GM23338 (cell line): ENCODE data around the gene DESI2. TPM values are rescaled to one million over a fixed set of nuclear protein-coding genes. Genes with fewer than 3 reads are reported as not detected.
A peak's percentile ranks its signal among the peaks of the same experiment; 100 is the strongest.

Experiments
- ATAC-seq: fragments of 200-7000 bp; cut with Tn5 transposase; 3 replicates; pipeline ENCODE4 v1.9.1; 2020
- DNase-seq: peaks from one replicate; pipeline ENCODE4 v3.0.0-alpha.2; 2015; ENCODE audit warnings: low spot score
- H2AFZ ChIP-seq: fragments of 200-600 bp; sonication (generic); 2 replicates; pipeline ENCODE4 v1.8.0; 2016; ENCODE audit warnings: antibody characterized with exemption, mild to moderate bottlenecking, moderate library complexity
- H3F3A ChIP-seq: fragments of 200-600 bp; sonication (generic); replicated peaks from 2 replicates; pipeline ENCODE4 v1.8.0; 2017; ENCODE audit warnings: antibody characterized with exemption, mixed run types, low read depth
- H3K27ac ChIP-seq: fragments of 200-600 bp; sonication (generic); 2 replicates; pipeline ENCODE4 v1.6.1; 2016; ENCODE audit warnings: low read depth
- H3K27me3 ChIP-seq: fragments of 200-600 bp; sonication (generic); 2 replicates; pipeline ENCODE4 v1.8.0; 2016; ENCODE audit warnings: mild to moderate bottlenecking, mixed run types, moderate library complexity; ENCODE audit not compliant: insufficient read depth
- H3K36me3 ChIP-seq: fragments of 200-600 bp; sonication (generic); 2 replicates; pipeline ENCODE4 v1.8.0; 2016; ENCODE audit warnings: mild to moderate bottlenecking; ENCODE audit not compliant: insufficient read depth
- H3K4me1 ChIP-seq: fragments of 200-600 bp; sonication (generic); 2 replicates; pipeline ENCODE4 v1.8.0; 2016; ENCODE audit warnings: mild to moderate bottlenecking, moderate library complexity; ENCODE audit not compliant: insufficient read depth
- H3K4me2 ChIP-seq: fragments of 200-600 bp; sonication (generic); 2 replicates; pipeline ENCODE4 v1.7.1; 2017; ENCODE audit warnings: mixed run types
- H3K4me3 ChIP-seq: fragments of 200-600 bp; sonication (generic); 2 replicates; pipeline ENCODE4 v1.6.1; 2016; ENCODE audit warnings: mixed run types
- H3K79me2 ChIP-seq: fragments of 200-600 bp; sonication (generic); replicated peaks from 2 replicates; pipeline ENCODE4 v1.8.0; 2017; ENCODE audit warnings: mild to moderate bottlenecking; ENCODE audit not compliant: insufficient read depth
- H3K9me2 ChIP-seq: fragments of 200-600 bp; sonication (generic); 2 replicates; pipeline ENCODE4 v1.8.0; 2017; ENCODE audit not compliant: insufficient read depth
- H4K20me1 ChIP-seq: fragments of 200-600 bp; sonication (generic); replicated peaks from 2 replicates; pipeline ENCODE4 v1.8.0; 2017; ENCODE audit warnings: mild to moderate bottlenecking; ENCODE audit not compliant: insufficient read depth
- H3K27ac Mint-ChIP-seq: 2 replicates; pipeline ENCODE4 v1.8.0; 2020; ENCODE audit warnings: inconsistent platforms, mild to moderate bottlenecking, moderate library complexity, mixed read lengths
- H3K27me3 Mint-ChIP-seq: 3 replicates; pipeline ENCODE4 v1.8.0; 2022; ENCODE audit warnings: low read depth, mild to moderate bottlenecking, moderate library complexity, mixed read lengths, inconsistent platforms; ENCODE audit not compliant: insufficient read depth, poor library complexity
- H3K36me3 Mint-ChIP-seq: 3 replicates; pipeline ENCODE4 v1.8.0; 2021; ENCODE audit warnings: low read depth, mild to moderate bottlenecking, inconsistent platforms, moderate library complexity, mixed read lengths
- H3K4me1 Mint-ChIP-seq: 3 replicates; pipeline ENCODE4 v1.8.0; 2020; ENCODE audit warnings: mild to moderate bottlenecking, inconsistent platforms, mixed read lengths
- H3K4me3 Mint-ChIP-seq: 3 replicates; pipeline ENCODE4 v1.8.0; 2021; ENCODE audit warnings: moderate library complexity, mild to moderate bottlenecking, inconsistent platforms, mixed read lengths
- H3K9me3 Mint-ChIP-seq: 3 replicates; pipeline ENCODE4 v1.8.0; 2020; ENCODE audit warnings: moderate library complexity, mild to moderate bottlenecking, inconsistent platforms, mixed read lengths
- CREB1 ChIP-seq: fragments of 250-450 bp; sonication (Bioruptor Pico); IDR thresholded peaks from 2 replicates; pipeline ENCODE4 v1.5.0; 2020; ENCODE audit warnings: low read depth, mild to moderate bottlenecking, moderate library complexity
- EZH2 ChIP-seq: fragments of 200-600 bp; sonication (generic); IDR thresholded peaks from one replicate; pipeline ENCODE4 v1.8.0; 2017; ENCODE audit warnings: antibody characterized with exemption, mild to moderate bottlenecking, low read depth; ENCODE audit not compliant: unreplicated experiment
- EZH2phosphoT487 ChIP-seq: fragments of 200-600 bp; sonication (generic); IDR thresholded peaks from one replicate; pipeline ENCODE4 v1.8.1; 2018; ENCODE audit warnings: antibody characterized with exemption; ENCODE audit not compliant: unreplicated experiment
- JUNB ChIP-seq: IDR thresholded peaks from one replicate; pipeline ENCODE4 v1.6.1; 2016; ENCODE audit warnings: antibody characterized with exemption; ENCODE audit not compliant: unreplicated experiment
- NANOG ChIP-seq: IDR thresholded peaks from 2 replicates; pipeline ENCODE4 v1.6.1; 2016; ENCODE audit warnings: antibody characterized with exemption, borderline replicate concordance
- POLR2AphosphoS5 ChIP-seq: IDR thresholded peaks from 2 replicates; pipeline ENCODE4 v1.6.1; 2016; ENCODE audit warnings: antibody characterized with exemption, low read depth
- STAT1 ChIP-seq: IDR thresholded peaks from one replicate; pipeline ENCODE4 v1.6.1; 2016; ENCODE audit warnings: antibody characterized with exemption; ENCODE audit not compliant: unreplicated experiment
- ZNF114 ChIP-seq: fragments of 250-450 bp; sonication (Bioruptor Pico); IDR thresholded peaks from 2 replicates; pipeline ENCODE4 v1.5.0; 2020; ENCODE audit warnings: mild to moderate bottlenecking, moderate library complexity
- ZNF331 ChIP-seq: fragments of 250-450 bp; sonication (Bioruptor Pico); IDR thresholded peaks from 2 replicates; pipeline ENCODE4 v1.5.0; 2020; ENCODE audit warnings: low read depth, mild to moderate bottlenecking, moderate library complexity
- polyA plus RNA-seq: library from polyadenylated mRNA; unstranded; fragments of >200 nt; fragmentation: Nextera tagmentation; extraction: Ambion mirVana; gene quantifications from 2 replicates; pipeline ENCODE4 v1.2.1, GENCODE V29; 2016
- total RNA-seq: library from RNA; depleted of rRNA; stranded (reverse); fragments of >200 nt; shearing (Covaris generic); gene quantifications from 2 replicates; pipeline ENCODE4 v1.2.3, GENCODE V29; 2014
- TF ChIP-seq, protein P1 (sequence below): IDR thresholded peaks from 2 replicates; pipeline ENCODE4 v1.6.1; 2016; ENCODE audit warnings: antibody characterized with exemption
- TF ChIP-seq, protein P2 (sequence below), 2 experiments: fragments of 200-600 bp in 1 of 2; sonication (generic) in 1 of 2; conservative IDR thresholded peaks; 2 replicates each; pipeline versions ENCODE4 v1.5.1 to v1.6.1; 2016 to 2017; ENCODE audit warnings: antibody characterized with exemption in 2 of 2, low read depth in 2 of 2, mild to moderate bottlenecking in 2 of 2, moderate library complexity in 1 of 2
- TF ChIP-seq, protein P3 (sequence below): IDR thresholded peaks from one replicate; pipeline ENCODE4 v1.6.1; 2018; ENCODE audit warnings: antibody characterized with exemption; ENCODE audit not compliant: unreplicated experiment
- TF ChIP-seq, protein P4 (sequence below): fragments of 250-450 bp; sonication (Bioruptor Pico); IDR thresholded peaks from 2 replicates; pipeline ENCODE4 v1.5.0; 2020; ENCODE audit warnings: mild to moderate bottlenecking, moderate library complexity

Gene DESI2
- total and polyA plus RNA-seq, 2 experiments from 2014 or later = 145 TPM

DNA sequence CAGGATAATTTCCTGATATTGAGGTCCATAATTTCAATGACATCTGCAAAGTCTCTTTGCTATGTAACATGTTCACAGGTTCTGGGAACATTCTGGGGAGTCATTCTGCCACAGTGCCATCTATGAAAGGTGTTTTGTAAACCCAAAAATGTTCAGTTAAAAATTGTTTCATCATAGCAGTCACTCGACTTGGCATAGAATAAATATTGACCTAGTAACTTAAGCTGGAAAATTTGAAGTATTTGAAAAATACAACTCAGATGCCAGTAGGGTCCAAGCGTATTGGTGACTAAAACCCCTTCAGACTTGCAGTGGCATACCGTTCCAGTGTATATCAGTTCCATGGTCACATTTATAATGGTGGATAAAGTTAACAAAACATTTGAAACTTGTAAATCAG lies 6.8 kb downstream of the DESI2 start:
- Mint-ChIP-seq H3K27me3 (no peaks in the 10 kb centered on the region), H3K4me1 (peaks cover 25% of the 10 kb centered on the region), H3K9me3 (peaks cover 3% of the 10 kb centered on the region; the same call in 1 of the 3 replicates), H3K36me3 (peaks cover 46% of the 10 kb centered on the region), H3K27ac (no peak overlapping the region), H3K4me3 (no peak overlapping the region)
- H2AFZ ChIP-seq = no peak overlapping the region
- H3K27me3 ChIP-seq = no peaks in the 10 kb centered on the region
- H4K20me1 ChIP-seq = peaks cover 31% of the 10 kb centered on the region; the same call in 1 of the 2 replicates
- peaks cover 100% of the 10 kb centered on the region for H3K79me2 ChIP-seq
- peaks cover 34% of the 10 kb centered on the region for H3K4me1 ChIP-seq
- TF ChIP-seq, protein P1, sequence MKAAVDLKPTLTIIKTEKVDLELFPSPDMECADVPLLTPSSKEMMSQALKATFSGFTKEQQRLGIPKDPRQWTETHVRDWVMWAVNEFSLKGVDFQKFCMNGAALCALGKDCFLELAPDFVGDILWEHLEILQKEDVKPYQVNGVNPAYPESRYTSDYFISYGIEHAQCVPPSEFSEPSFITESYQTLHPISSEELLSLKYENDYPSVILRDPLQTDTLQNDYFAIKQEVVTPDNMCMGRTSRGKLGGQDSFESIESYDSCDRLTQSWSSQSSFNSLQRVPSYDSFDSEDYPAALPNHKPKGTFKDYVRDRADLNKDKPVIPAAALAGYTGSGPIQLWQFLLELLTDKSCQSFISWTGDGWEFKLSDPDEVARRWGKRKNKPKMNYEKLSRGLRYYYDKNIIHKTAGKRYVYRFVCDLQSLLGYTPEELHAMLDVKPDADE = no peak
- TF ChIP-seq STAT1 (no peak), ZNF114 (CRISPR knock-in tag) (no peak), NANOG (no peak), CREB1 (CRISPR knock-in tag) (no peak), EZH2phosphoT487 (no peak), POLR2AphosphoS5 (no peak), JUNB (no peak), ZNF331 (CRISPR knock-in tag) (no peak), EZH2 (no peak)
- TF ChIP-seq, protein P2, sequence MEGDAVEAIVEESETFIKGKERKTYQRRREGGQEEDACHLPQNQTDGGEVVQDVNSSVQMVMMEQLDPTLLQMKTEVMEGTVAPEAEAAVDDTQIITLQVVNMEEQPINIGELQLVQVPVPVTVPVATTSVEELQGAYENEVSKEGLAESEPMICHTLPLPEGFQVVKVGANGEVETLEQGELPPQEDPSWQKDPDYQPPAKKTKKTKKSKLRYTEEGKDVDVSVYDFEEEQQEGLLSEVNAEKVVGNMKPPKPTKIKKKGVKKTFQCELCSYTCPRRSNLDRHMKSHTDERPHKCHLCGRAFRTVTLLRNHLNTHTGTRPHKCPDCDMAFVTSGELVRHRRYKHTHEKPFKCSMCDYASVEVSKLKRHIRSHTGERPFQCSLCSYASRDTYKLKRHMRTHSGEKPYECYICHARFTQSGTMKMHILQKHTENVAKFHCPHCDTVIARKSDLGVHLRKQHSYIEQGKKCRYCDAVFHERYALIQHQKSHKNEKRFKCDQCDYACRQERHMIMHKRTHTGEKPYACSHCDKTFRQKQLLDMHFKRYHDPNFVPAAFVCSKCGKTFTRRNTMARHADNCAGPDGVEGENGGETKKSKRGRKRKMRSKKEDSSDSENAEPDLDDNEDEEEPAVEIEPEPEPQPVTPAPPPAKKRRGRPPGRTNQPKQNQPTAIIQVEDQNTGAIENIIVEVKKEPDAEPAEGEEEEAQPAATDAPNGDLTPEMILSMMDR (conservative IDR thresholded peaks at IDR 0.05; ENCODE audit: low read depth in 2 of 2) = no peak
- TF ChIP-seq, protein P3, sequence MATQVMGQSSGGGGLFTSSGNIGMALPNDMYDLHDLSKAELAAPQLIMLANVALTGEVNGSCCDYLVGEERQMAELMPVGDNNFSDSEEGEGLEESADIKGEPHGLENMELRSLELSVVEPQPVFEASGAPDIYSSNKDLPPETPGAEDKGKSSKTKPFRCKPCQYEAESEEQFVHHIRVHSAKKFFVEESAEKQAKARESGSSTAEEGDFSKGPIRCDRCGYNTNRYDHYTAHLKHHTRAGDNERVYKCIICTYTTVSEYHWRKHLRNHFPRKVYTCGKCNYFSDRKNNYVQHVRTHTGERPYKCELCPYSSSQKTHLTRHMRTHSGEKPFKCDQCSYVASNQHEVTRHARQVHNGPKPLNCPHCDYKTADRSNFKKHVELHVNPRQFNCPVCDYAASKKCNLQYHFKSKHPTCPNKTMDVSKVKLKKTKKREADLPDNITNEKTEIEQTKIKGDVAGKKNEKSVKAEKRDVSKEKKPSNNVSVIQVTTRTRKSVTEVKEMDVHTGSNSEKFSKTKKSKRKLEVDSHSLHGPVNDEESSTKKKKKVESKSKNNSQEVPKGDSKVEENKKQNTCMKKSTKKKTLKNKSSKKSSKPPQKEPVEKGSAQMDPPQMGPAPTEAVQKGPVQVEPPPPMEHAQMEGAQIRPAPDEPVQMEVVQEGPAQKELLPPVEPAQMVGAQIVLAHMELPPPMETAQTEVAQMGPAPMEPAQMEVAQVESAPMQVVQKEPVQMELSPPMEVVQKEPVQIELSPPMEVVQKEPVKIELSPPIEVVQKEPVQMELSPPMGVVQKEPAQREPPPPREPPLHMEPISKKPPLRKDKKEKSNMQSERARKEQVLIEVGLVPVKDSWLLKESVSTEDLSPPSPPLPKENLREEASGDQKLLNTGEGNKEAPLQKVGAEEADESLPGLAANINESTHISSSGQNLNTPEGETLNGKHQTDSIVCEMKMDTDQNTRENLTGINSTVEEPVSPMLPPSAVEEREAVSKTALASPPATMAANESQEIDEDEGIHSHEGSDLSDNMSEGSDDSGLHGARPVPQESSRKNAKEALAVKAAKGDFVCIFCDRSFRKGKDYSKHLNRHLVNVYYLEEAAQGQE = no peak
- TF ChIP-seq, protein P4, sequence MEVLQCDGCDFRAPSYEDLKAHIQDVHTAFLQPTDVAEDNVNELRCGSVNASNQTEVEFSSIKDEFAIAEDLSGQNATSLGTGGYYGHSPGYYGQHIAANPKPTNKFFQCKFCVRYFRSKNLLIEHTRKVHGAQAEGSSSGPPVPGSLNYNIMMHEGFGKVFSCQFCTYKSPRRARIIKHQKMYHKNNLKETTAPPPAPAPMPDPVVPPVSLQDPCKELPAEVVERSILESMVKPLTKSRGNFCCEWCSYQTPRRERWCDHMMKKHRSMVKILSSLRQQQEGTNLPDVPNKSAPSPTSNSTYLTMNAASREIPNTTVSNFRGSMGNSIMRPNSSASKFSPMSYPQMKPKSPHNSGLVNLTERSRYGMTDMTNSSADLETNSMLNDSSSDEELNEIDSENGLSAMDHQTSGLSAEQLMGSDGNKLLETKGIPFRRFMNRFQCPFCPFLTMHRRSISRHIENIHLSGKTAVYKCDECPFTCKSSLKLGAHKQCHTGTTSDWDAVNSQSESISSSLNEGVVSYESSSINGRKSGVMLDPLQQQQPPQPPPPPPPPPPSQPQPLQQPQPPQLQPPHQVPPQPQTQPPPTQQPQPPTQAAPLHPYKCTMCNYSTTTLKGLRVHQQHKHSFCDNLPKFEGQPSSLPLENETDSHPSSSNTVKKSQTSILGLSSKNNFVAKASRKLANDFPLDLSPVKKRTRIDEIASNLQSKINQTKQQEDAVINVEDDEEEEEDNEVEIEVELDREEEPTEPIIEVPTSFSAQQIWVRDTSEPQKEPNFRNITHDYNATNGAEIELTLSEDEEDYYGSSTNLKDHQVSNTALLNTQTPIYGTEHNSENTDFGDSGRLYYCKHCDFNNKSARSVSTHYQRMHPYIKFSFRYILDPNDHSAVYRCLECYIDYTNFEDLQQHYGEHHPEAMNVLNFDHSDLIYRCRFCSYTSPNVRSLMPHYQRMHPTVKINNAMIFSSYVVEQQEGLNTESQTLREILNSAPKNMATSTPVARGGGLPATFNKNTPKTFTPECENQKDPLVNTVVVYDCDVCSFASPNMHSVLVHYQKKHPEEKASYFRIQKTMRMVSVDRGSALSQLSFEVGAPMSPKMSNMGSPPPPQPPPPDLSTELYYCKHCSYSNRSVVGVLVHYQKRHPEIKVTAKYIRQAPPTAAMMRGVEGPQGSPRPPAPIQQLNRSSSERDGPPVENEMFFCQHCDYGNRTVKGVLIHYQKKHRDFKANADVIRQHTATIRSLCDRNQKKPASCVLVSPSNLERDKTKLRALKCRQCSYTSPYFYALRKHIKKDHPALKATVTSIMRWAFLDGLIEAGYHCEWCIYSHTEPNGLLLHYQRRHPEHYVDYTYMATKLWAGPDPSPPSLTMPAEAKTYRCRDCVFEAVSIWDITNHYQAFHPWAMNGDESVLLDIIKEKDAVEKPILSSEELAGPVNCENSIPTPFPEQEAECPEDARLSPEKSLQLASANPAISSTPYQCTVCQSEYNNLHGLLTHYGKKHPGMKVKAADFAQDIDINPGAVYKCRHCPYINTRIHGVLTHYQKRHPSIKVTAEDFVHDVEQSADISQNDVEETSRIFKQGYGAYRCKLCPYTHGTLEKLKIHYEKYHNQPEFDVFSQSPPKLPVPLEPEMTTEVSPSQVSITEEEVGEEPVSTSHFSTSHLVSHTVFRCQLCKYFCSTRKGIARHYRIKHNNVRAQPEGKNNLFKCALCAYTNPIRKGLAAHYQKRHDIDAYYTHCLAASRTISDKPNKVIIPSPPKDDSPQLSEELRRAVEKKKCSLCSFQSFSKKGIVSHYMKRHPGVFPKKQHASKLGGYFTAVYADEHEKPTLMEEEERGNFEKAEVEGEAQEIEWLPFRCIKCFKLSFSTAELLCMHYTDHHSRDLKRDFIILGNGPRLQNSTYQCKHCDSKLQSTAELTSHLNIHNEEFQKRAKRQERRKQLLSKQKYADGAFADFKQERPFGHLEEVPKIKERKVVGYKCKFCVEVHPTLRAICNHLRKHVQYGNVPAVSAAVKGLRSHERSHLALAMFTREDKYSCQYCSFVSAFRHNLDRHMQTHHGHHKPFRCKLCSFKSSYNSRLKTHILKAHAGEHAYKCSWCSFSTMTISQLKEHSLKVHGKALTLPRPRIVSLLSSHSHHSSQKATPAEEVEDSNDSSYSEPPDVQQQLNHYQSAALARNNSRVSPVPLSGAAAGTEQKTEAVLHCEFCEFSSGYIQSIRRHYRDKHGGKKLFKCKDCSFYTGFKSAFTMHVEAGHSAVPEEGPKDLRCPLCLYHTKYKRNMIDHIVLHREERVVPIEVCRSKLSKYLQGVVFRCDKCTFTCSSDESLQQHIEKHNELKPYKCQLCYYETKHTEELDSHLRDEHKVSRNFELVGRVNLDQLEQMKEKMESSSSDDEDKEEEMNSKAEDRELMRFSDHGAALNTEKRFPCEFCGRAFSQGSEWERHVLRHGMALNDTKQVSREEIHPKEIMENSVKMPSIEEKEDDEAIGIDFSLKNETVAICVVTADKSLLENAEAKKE (CRISPR knock-in tag) = no peak
- no peak overlapping the region for H3K27ac ChIP-seq
- peaks cover 5% of the 10 kb centered on the region for H3K36me3 ChIP-seq
- peak overlapping the region; percentile 6; the same call in 1 of the 2 replicates for H3K4me2 ChIP-seq
- ATAC-seq = no peak
- H3K9me2 ChIP-seq = no peaks in the 10 kb centered on the region
- no peak overlapping the region for H3K4me3 ChIP-seq
- H3F3A ChIP-seq = no peaks in the 10 kb centered on the region
- DNase-seq = no peak
